K562 (cell line): ENCODE results near the gene GRPEL2. TPM values are rescaled to one million over a fixed set of nuclear protein-coding genes. Genes with fewer than 3 reads are reported as not detected.

Experiments used
- ATF7 ChIP-seq: fragments of 450-650 bp; IDR thresholded peaks from 2 replicates; pipeline ENCODE4 v1.7.1; 2014; ENCODE audit warnings: mild to moderate bottlenecking, moderate library complexity
- L3MBTL2 ChIP-seq: fragments of 450-650 bp; IDR thresholded peaks from 2 replicates; pipeline ENCODE4 v1.6.1; 2016; ENCODE audit warnings: mild to moderate bottlenecking, moderate library complexity
- MAFK ChIP-seq: IDR thresholded peaks from 2 replicates; pipeline ENCODE4 v1.6.1; 2011; ENCODE audit warnings: low read length, improper control_type of control experiment
- NCOA1 ChIP-seq: fragments of 450-650 bp; IDR thresholded peaks from 2 replicates; pipeline ENCODE4 v1.6.1; 2016; ENCODE audit warnings: low read depth
- NEUROD1 ChIP-seq: fragments of 150-350 bp; IDR thresholded peaks from 2 replicates; pipeline ENCODE4 v1.6.1; 2014; ENCODE audit warnings: borderline replicate concordance, low read length, low read depth; ENCODE audit not compliant: partially characterized antibody
- NFE2 ChIP-seq: IDR thresholded peaks from 2 replicates; pipeline ENCODE4 v1.6.1; 2014; ENCODE audit warnings: antibody characterized with exemption, low read depth
- PHTF2 ChIP-seq: fragments of 250-450 bp; sonication (Bioruptor Pico); IDR thresholded peaks from 2 replicates; pipeline ENCODE4 v1.5.0; 2021; ENCODE audit warnings: mild to moderate bottlenecking
- RCOR1 ChIP-seq, 2 experiments: IDR thresholded peaks; 2 replicates each; pipeline ENCODE4 v1.6.1; 2012; ENCODE audit warnings: low read depth in 2 of 2, low read length in 2 of 2, borderline replicate concordance in 1 of 2, improper control_type of control experiment in 1 of 2
- SIX5 ChIP-seq, 2 experiments: IDR thresholded peaks; 2 replicates each; pipeline ENCODE4 v1.6.1; 2011; ENCODE audit warnings: low read length in 2 of 2, borderline replicate concordance in 1 of 2, low read depth in 1 of 2, mild to moderate bottlenecking in 1 of 2, moderate library complexity in 1 of 2; ENCODE audit not compliant: insufficient read depth in 1 of 2
- TFAP4 ChIP-seq: sonication (generic); formaldehyde crosslinking; IDR thresholded peaks from 2 replicates; pipeline ENCODE4 v1.8.0; 2022; ENCODE audit warnings: missing genetic modification reagents, mild to moderate bottlenecking, moderate library complexity, borderline replicate concordance
- XRCC5 ChIP-seq: fragments of 200-400 bp; formaldehyde crosslinking; IDR thresholded peaks from 2 replicates; pipeline ENCODE4 v1.6.1; 2017; ENCODE audit warnings: low read depth, mild to moderate bottlenecking, low read length
- ZNF431 ChIP-seq: sonication (generic); formaldehyde crosslinking; IDR thresholded peaks from 2 replicates; pipeline ENCODE4 v1.8.0; 2022; ENCODE audit warnings: mild to moderate bottlenecking, missing genetic modification reagents
- ZNF707 ChIP-seq: fragments of 250-450 bp; sonication (Bioruptor Pico); conservative IDR thresholded peaks from 2 replicates; pipeline ENCODE4 v1.8.0; 2022; ENCODE audit warnings: inconsistent platforms, mild to moderate bottlenecking, moderate library complexity
- polyA plus RNA-seq, 8 experiments: library from polyadenylated mRNA; depleted of rRNA in 4 of 8; stranded (reverse) in 5 of 8; unstranded in 3 of 8; fragments of >200 nt; fragmentation: Nextera tagmentation in 2 of 8; fragmentation: Illumina TruSeq in 1 of 8; extraction: Ambion mirVana in 2 of 8; extraction: Trizol in 1 of 8; gene quantifications; 2 replicates each; pipeline versions ENCODE4 v1.2.1 to v1.2.3, GENCODE V29; 2011 to 2014; ENCODE audit warnings: inconsistent platforms in 1 of 8, missing spikeins in 1 of 8
- total RNA-seq, 7 experiments: library from RNA; depleted of rRNA in 6 of 7; stranded (reverse); fragments of >200 nt in 6 of 7; fragmentation: Illumina TruSeq in 2 of 7; extraction: Trizol in 2 of 7; gene quantifications; 2 replicates each; pipeline versions ENCODE4 v1.2.1 to v1.2.3, GENCODE V29; 2011 to 2021; ENCODE audit warnings: low replicate concordance in 1 of 7
- TF ChIP-seq, protein P1 (sequence below), 2 experiments: IDR thresholded peaks in 1 of 2; conservative IDR thresholded peaks in 1 of 2; 2 replicates each; pipeline ENCODE4 v1.6.1; 2016; ENCODE audit warnings: low read depth in 2 of 2, mild to moderate bottlenecking in 1 of 2, missing compliant biosample characterization in 1 of 2, missing genetic modification characterization in 1 of 2, moderate library complexity in 1 of 2

The GRPEL2 gene
- total and polyA plus RNA-seq, 9 of the 15 experiments (the other 6 are each of a cell fraction or from before 2014, with no cell fraction given), result 11.2 to 40.5 (median 25.8) TPM

DNA sequence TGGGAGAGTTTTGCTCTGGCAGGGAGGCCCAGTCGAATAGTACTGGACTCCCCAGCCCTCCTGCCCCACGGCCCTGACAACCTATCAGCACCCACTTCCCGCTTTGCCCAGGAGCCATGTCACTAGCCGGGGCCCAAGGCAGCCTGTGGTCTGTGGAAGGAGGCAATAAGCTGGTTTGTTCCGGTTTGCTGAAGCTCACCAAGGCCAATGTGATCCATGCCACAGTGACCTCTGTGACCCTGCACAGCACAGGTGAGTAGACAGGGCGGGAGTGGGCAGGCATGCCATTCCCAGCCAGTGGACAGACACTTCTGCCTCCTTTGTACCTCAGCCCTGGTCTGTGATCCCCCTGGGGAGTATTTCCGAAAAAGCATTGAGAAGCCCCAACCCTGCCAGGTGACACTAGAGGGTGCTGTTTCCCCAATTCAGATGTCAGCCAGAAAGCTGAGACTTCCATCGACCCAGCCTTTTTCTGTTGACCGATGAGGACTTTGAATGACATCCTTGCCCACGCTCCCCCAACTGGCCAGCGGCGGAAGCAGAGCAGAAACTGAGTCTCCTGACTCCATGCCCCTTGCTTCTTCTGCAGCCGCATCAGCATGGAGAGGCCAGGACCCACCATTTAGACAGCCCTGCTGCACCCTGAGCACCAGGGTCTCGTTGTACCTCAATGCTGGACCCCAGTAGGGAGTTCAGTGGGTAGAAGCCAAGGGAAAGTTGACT is 22.1 kb downstream of the GRPEL2 start (continued):
- TF ChIP-seq, protein P1, sequence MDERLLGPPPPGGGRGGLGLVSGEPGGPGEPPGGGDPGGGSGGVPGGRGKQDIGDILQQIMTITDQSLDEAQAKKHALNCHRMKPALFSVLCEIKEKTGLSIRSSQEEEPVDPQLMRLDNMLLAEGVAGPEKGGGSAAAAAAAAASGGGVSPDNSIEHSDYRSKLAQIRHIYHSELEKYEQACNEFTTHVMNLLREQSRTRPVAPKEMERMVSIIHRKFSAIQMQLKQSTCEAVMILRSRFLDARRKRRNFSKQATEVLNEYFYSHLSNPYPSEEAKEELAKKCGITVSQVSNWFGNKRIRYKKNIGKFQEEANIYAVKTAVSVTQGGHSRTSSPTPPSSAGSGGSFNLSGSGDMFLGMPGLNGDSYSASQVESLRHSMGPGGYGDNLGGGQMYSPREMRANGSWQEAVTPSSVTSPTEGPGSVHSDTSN (CRISPR knock-in tag; IDR thresholded peaks at IDR 0.05; ENCODE audit: low read depth), result no peak
- TF ChIP-seq, protein P1 (tag; conservative IDR thresholded peaks at IDR 0.05; ENCODE audit: low read depth), result peak; percentile 84
- TF ChIP-seq NEUROD1, result peak; percentile 27
- peak; percentile 15; the same call in 1 of the 2 replicates for TF ChIP-seq MAFK
- no peak for TF ChIP-seq ZNF707 (CRISPR knock-in tag)
- TF ChIP-seq RCOR1 (IDR thresholded peaks at IDR 0.05; ENCODE audit: borderline replicate concordance in 1 of 2, low read depth in 2 of 2, low read length in 2 of 2), result peak in 1 of 2 experiments; percentile 44; a peak in 1 of 4 replicates
- no peak for TF ChIP-seq ZNF431 (CRISPR knock-in tag)
- no peak for TF ChIP-seq NFE2
- TF ChIP-seq L3MBTL2, result no peak
- peak; percentile 37; the same call in 1 of the 2 replicates for TF ChIP-seq TFAP4
- peak; percentile 45; the same call in 1 of the 2 replicates for TF ChIP-seq ATF7
- peak; percentile 75; the same call in 1 of the 2 replicates for TF ChIP-seq XRCC5
- no peak for TF ChIP-seq PHTF2 (CRISPR knock-in tag)
- no peak for TF ChIP-seq SIX5 (IDR thresholded peaks at IDR 0.05; ENCODE audit: borderline replicate concordance in 1 of 2, insufficient read depth in 1 of 2, low read depth in 1 of 2, low read length in 2 of 2)
- TF ChIP-seq NCOA1, result no peak
